HG03064 (cell line): ENCODE measurements around the gene DNM3.
"Not testable (repeated sequence)": the region's sequence is repeated elsewhere in the genome, so short reads cannot be mapped to it uniquely, and the experiment has no call there.

Experiments used
- ATAC-seq: cut with Tn5 transposase; IDR thresholded peaks from one replicate; pipeline ENCODE4 v1.9.1; 2021; ENCODE audit warnings: low read depth; ENCODE audit not compliant: unreplicated experiment

The DNM3 gene

GRCh38 chr1:172342584-172343239, 501.4 kb downstream of the DNM3 start:
- ATAC-seq = no peak

GRCh38 chr1:172343240-172344160, 502.2 kb downstream of the DNM3 start:
- no peak for ATAC-seq

GRCh38 chr1:172344444-172344843, 503.1 kb downstream of the DNM3 start:
- ATAC-seq = no peak

- ATAC-seq = no peak
Observed at GRCh38 chr1:172345077-172345476, 503.8 kb downstream of the DNM3 start.

- no peak for ATAC-seq
Observed at GRCh38 chr1:172347416-172347815, 506.1 kb downstream of the DNM3 start.

- no peak for ATAC-seq
Observed at GRCh38 chr1:172350856-172351255, 509.6 kb downstream of the DNM3 start.

GRCh38 chr1:172351346-172351745, 510.0 kb downstream of the DNM3 start:
- no peak for ATAC-seq

- ATAC-seq = no peak
Observed at GRCh38 chr1:172351754-172352161, 510.5 kb downstream of the DNM3 start.

- no peak for ATAC-seq
Observed at GRCh38 chr1:172352435-172352834, 511.1 kb downstream of the DNM3 start.

GRCh38 chr1:172354291-172355274, 513.3 kb downstream of the DNM3 start:
- no peak for ATAC-seq

GRCh38 chr1:172356620-172357019, 515.3 kb downstream of the DNM3 start:
- ATAC-seq = no peak

GRCh38 chr1:172357753-172358385, 516.6 kb downstream of the DNM3 start:
- peak; percentile 13 for ATAC-seq

- ATAC-seq = no peak
Observed at GRCh38 chr1:172359491-172359999, 518.2 kb downstream of the DNM3 start.

- no peak for ATAC-seq
Observed at GRCh38 chr1:172360511-172360910, 519.2 kb downstream of the DNM3 start.

- no peak for ATAC-seq
Observed at GRCh38 chr1:172360985-172361384, 519.7 kb downstream of the DNM3 start.

- ATAC-seq = no peak
Observed at GRCh38 chr1:172363852-172364251, 522.6 kb downstream of the DNM3 start.

- ATAC-seq = not testable (repeated sequence)
Observed at GRCh38 chr1:172371646-172372045, 530.3 kb downstream of the DNM3 start.

GRCh38 chr1:172373864-172374263, 532.6 kb downstream of the DNM3 start:
- no peak for ATAC-seq

GRCh38 chr1:172375211-172375631, 533.9 kb downstream of the DNM3 start:
- ATAC-seq = no peak

- ATAC-seq = no peak
Observed at GRCh38 chr1:172376431-172376830, 535.1 kb downstream of the DNM3 start.
